NOMO-1 treated with dmso at 0.1 percent for 144 hours (cell line): ENCODE results near the gene RDH8.

Experiments
- DNase-seq: peaks from one replicate; lab custom pipeline; 2025; ENCODE audit not compliant: unreplicated experiment; lab: John Stamatoyannopoulos, UW

RDH8 gene

GRCh38 chr19:10036601-10037071 is 23.4 kb downstream of the RDH8 start:
- DNase-seq, result no peak

GRCh38 chr19:10037367-10037766 is 24.1 kb downstream of the RDH8 start:
- no peak for DNase-seq

GRCh38 chr19:10037809-10038208 is 24.5 kb downstream of the RDH8 start:
- DNase-seq, result no peak

DNA sequence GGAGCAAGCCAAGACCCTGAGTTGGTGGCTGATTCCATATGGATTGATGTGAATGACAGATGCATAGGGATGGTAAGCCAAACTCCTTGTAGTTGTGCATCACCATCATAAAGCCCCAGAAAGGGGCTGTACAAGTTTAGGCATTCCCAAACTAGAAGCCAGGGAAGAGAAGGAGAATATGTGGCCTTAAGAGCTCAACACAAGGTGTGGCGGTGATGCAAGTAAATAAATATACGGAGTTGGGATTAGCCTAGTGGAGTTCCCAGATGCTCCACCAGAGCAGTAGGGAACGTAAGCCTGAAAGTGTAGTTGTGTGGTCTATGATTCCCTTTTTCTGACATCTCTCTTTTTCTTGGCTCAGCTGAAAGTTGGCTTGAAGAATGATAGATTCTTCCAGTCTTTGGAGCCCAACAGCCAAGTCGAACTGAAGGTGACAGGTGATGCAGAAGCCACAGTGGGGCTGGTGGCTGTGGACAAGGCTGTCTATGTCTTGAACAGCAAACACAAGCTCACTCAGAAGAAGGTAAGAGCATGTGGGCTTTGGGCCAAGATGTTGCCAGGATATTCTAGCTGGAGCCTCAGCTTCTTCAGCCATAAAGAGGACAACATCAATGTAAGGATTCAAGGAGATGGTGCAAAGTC is 30.1 kb downstream of the RDH8 start:
- no peak for DNase-seq

- DNase-seq, result no peak
Measured at GRCh38 chr19:10044390-10044789, 31.1 kb downstream of the RDH8 start.

GRCh38 chr19:10045371-10045770 is 32.1 kb downstream of the RDH8 start:
- no peak for DNase-seq

GRCh38 chr19:10049626-10050025 is 36.3 kb downstream of the RDH8 start:
- DNase-seq, result no peak

- no peak for DNase-seq
Measured at GRCh38 chr19:10052602-10053360, 39.5 kb downstream of the RDH8 start.

GRCh38 chr19:10061717-10062310 is 48.5 kb downstream of the RDH8 start:
- no peak for DNase-seq

GRCh38 chr19:10068205-10068604 is 54.9 kb downstream of the RDH8 start:
- DNase-seq, result no peak

GRCh38 chr19:10069046-10069445 is 55.8 kb downstream of the RDH8 start:
- no peak for DNase-seq

DNA sequence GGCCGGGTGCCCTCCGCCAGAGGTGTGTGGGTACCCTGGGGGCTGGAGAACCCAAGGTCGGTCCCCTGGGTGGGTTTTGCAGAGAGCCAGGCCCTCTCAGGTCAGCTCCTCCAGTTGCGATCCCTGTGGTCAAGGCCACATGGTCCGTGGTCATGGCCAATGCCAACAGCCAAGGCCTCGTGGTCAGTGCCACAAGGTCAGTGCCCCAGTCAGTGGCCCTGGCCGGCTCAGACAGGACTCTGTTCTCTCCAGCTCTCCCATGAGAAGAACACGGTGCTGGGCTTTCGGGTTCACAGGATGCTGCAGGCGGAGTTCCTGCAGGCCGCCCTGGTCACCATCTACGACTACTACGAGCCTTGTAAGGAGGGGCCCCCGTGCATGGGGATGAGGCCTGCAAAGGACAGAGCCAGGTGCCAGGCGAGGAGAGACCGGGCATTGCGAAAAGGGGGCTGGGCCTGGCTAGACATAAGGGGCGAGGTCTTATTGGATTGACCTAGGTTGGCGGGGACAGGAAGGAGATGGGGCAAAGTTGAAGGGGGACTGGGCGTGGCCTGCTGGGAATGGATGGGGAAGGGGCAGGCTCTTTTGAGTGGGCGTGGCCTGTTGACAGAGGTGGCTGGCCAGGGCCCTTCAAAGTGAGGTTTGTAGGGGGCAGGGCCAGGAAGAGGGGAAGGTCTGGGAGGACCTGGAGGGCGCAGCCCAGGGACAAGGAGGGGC is 57.6 kb downstream of the RDH8 start:
- no peak for DNase-seq
